MM.1S (cell line): ENCODE measurements around the gene PISD.
"Not testable (repeated sequence)": the region's sequence is repeated elsewhere in the genome, so short reads cannot be mapped to it uniquely, and the experiment has no call there.

Experiments used
- DNase-seq: peaks from one replicate; pipeline ENCODE4 v3.0.0-alpha.2; 2015
- H2AFZ ChIP-seq: fragments of 300-600 bp; sonication (generic); 2 replicates; pipeline ENCODE4 v1.6.0; 2016; ENCODE audit warnings: antibody characterized with exemption, low read length
- H3F3A ChIP-seq: fragments of 300-600 bp; sonication (generic); 2 replicates; pipeline ENCODE4 v1.6.1; 2016; ENCODE audit warnings: mild to moderate bottlenecking, antibody characterized with exemption, low read length, moderate library complexity, mixed read lengths; ENCODE audit not compliant: insufficient read depth
- H3K27ac ChIP-seq: fragments of 300-600 bp; sonication (generic); 2 replicates; pipeline ENCODE4 v1.5.1; 2016; ENCODE audit warnings: mild to moderate bottlenecking, low read length
- H3K27me3 ChIP-seq: fragments of 300-600 bp; sonication (generic); replicated peaks from 2 replicates; pipeline ENCODE4 v1.6.0; 2016; ENCODE audit warnings: low read length; ENCODE audit not compliant: insufficient read depth
- H3K36me3 ChIP-seq: fragments of 300-600 bp; sonication (generic); replicated peaks from 2 replicates; pipeline ENCODE4 v1.6.1; 2016; ENCODE audit warnings: mild to moderate bottlenecking, low read length, mixed read lengths; ENCODE audit not compliant: insufficient read depth
- H3K4me1 ChIP-seq: fragments of 300-600 bp; sonication (generic); 2 replicates; pipeline ENCODE4 v1.6.1; 2016; ENCODE audit warnings: low read length, mixed read lengths
- H3K4me2 ChIP-seq: fragments of 300-600 bp; sonication (generic); 2 replicates; pipeline ENCODE4 v1.6.0; 2016; ENCODE audit warnings: low read depth, low read length
- H3K4me3 ChIP-seq: fragments of 300-600 bp; sonication (generic); 2 replicates; pipeline ENCODE4 v1.5.1; 2016; ENCODE audit warnings: low read length, mixed read lengths
- H3K79me2 ChIP-seq: fragments of 300-600 bp; sonication (generic); 2 replicates; pipeline ENCODE4 v1.6.1; 2016; ENCODE audit warnings: mixed run types, low read length, mixed read lengths
- H3K9ac ChIP-seq: fragments of 300-600 bp; sonication (generic); 2 replicates; pipeline ENCODE4 v1.6.1; 2016; ENCODE audit warnings: low read length, mixed read lengths
- H3K9me2 ChIP-seq: fragments of 300-600 bp; sonication (generic); replicated peaks from 2 replicates; pipeline ENCODE4 v1.6.1; 2016; ENCODE audit warnings: mild to moderate bottlenecking, low read length, mixed read lengths; ENCODE audit not compliant: insufficient read depth
- H3K9me3 ChIP-seq: fragments of 300-600 bp; sonication (generic); replicated peaks from 2 replicates; pipeline ENCODE4 v1.6.1; 2016; ENCODE audit warnings: mild to moderate bottlenecking, low read length, mixed read lengths; ENCODE audit not compliant: insufficient read depth
- H4K20me1 ChIP-seq: fragments of 300-600 bp; sonication (generic); 2 replicates; pipeline ENCODE4 v1.6.1; 2016; ENCODE audit warnings: mild to moderate bottlenecking, low read length, moderate library complexity, mixed read lengths; ENCODE audit not compliant: insufficient read depth
- CTCF ChIP-seq: fragments of 300-600 bp; sonication (generic); IDR thresholded peaks from 2 replicates; pipeline ENCODE4 v1.5.1; 2016; ENCODE audit warnings: antibody characterized with exemption, low read length, mixed read lengths
- EZH2 ChIP-seq: fragments of 300-600 bp; sonication (generic); optimal IDR thresholded peaks from 2 replicates; pipeline ENCODE3; 2017; ENCODE audit warnings: low read depth, mild to moderate bottlenecking, antibody characterized with exemption, low read length, mixed read lengths
- EZH2phosphoT487 ChIP-seq: fragments of 300-600 bp; sonication (generic); IDR thresholded peaks from 2 replicates; pipeline ENCODE4 v1.6.1; 2018; ENCODE audit warnings: antibody characterized with exemption, low read length

Gene PISD

GRCh38 chr22:31662668-31663037 lies 638 bp upstream of the PISD start:
- H3K27me3 ChIP-seq: no peaks in the 10 kb centered on the region
- TF ChIP-seq EZH2phosphoT487: no peak
- no peak for TF ChIP-seq CTCF
- TF ChIP-seq EZH2: no peak
- 0 out of 2 replicates have a peak, but pooled peaks cover 3% of the 10 kb centered on the region for H4K20me1 ChIP-seq
- no peaks in the 10 kb centered on the region for H3K36me3 ChIP-seq
- peaks cover 8% of the 10 kb centered on the region for H3F3A ChIP-seq
- no peak for DNase-seq
- H3K4me1 ChIP-seq: peaks cover 15% of the 10 kb centered on the region
- no peaks in the 10 kb centered on the region for H3K9me3 ChIP-seq
- H3K9me2 ChIP-seq: no peaks in the 10 kb centered on the region
- H2AFZ ChIP-seq: peak overlapping the region; percentile 94
- H3K4me2 ChIP-seq: peak overlapping the region; percentile 95
- peak overlapping the region; percentile 53; the same call in 1 of the 2 replicates for H3K27ac ChIP-seq
- H3K4me3 ChIP-seq: peak overlapping the region; percentile 89
- peak overlapping the region; percentile 73 for H3K9ac ChIP-seq
- peaks cover 43% of the 10 kb centered on the region for H3K79me2 ChIP-seq

- DNase-seq, H3K36me3 ChIP-seq, H3K27me3 ChIP-seq, H3F3A ChIP-seq, H3K9me3 ChIP-seq, H4K20me1 ChIP-seq, H3K9me2 ChIP-seq: not testable (repeated sequence)
- Histone ChIP-seq H3K4me3 (peak overlapping the region; percentile 89), H3K4me2 (peak overlapping the region; percentile 72), H2AFZ (peak overlapping the region; percentile 94; the same call in 1 of the 2 replicates), H3K27ac (peak overlapping the region; percentile 53; the same call in 1 of the 2 replicates), H3K79me2 (peaks cover 58% of the 10 kb centered on the region), H3K4me1 (peaks cover 15% of the 10 kb centered on the region), H3K9ac (peak overlapping the region; percentile 62)
These were observed 1.1 kb downstream of the PISD start for GRCh38 chr22:31660860-31661341.

GRCh38 chr22:31659246-31659645 lies 2.8 kb downstream of the PISD start:
- Histone ChIP-seq H3F3A (peaks cover 5% of the 10 kb centered on the region), H2AFZ (no peak overlapping the region), H3K9me2 (no peaks in the 10 kb centered on the region), H3K4me1 (peaks cover 12% of the 10 kb centered on the region), H3K4me3 (no peak overlapping the region), H3K4me2 (no peak overlapping the region), H3K27me3 (no peaks in the 10 kb centered on the region), H4K20me1 (0 out of 2 replicates have a peak, but pooled peaks cover 3% of the 10 kb centered on the region), H3K9me3 (no peaks in the 10 kb centered on the region), H3K79me2 (peaks cover 74% of the 10 kb centered on the region), H3K27ac (no peak overlapping the region), H3K9ac (no peak overlapping the region), H3K36me3 (no peaks in the 10 kb centered on the region)
- no peak for DNase-seq
- TF ChIP-seq CTCF (no peak), EZH2 (no peak), EZH2phosphoT487 (no peak)

DNA sequence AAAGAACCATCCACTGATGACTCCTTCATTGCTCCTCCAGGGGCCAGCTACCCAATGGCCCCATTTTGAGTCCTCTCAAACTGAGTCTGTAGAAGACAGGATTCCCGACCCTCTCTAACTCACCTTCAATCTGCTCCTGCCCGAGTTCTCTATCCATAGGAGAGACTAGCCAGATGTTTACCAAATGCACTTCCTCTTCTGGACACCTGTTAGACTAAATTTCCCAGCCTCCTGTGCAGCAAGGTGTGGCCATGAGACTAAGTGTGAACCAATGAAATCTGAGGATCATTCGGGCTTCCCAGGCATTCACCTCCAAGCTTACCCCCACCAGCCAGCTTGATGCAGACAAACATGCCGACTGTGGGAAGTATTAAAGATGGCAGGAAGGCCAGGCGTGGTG lies 7.6 kb downstream of the PISD start:
- Histone ChIP-seq H3K79me2 (peaks cover 92% of the 10 kb centered on the region), H3K9me3 (no peaks in the 10 kb centered on the region), H3K9ac (no peak overlapping the region), H3K27me3 (no peaks in the 10 kb centered on the region), H3K27ac (no peak overlapping the region), H3K9me2 (no peaks in the 10 kb centered on the region), H3K4me1 (0 out of 2 replicates have a peak, but pooled peaks cover 9% of the 10 kb centered on the region), H4K20me1 (0 out of 2 replicates have a peak, but pooled peaks cover 3% of the 10 kb centered on the region), H3K4me2 (no peak overlapping the region), H3K36me3 (no peaks in the 10 kb centered on the region), H3K4me3 (no peak overlapping the region), H2AFZ (no peak overlapping the region), H3F3A (0 out of 2 replicates have a peak, but pooled peaks cover 3% of the 10 kb centered on the region)
- no peak for DNase-seq
- TF ChIP-seq EZH2phosphoT487 (no peak), EZH2 (no peak), CTCF (no peak)
